HTERT RPE-1 (cell line): ENCODE data around the gene CEP57L1.
"Not testable (repeated sequence)": the region's sequence is repeated elsewhere in the genome, so short reads cannot be mapped to it uniquely, and the experiment has no call there.

Source experiments
- in situ Hi-C: fragments of 300-500 bp; cut with MboI; formaldehyde crosslinking; loops from 4 replicates; pipeline ENCODE4 v1.14.3; 2020; ENCODE audit warnings: low sequenced_read_pairs

CEP57L1 gene

GRCh38 chr6:109073344-109074132 is 21.8 kb upstream of the CEP57L1 start:
- in situ Hi-C loops: no loop called here

GRCh38 chr6:109074133-109074415 is 21.2 kb upstream of the CEP57L1 start:
- in situ Hi-C loops: no loop called here

- in situ Hi-C loops: no loop called here
Observed at GRCh38 chr6:109075934-109076333, 19.4 kb upstream of the CEP57L1 start.

DNA sequence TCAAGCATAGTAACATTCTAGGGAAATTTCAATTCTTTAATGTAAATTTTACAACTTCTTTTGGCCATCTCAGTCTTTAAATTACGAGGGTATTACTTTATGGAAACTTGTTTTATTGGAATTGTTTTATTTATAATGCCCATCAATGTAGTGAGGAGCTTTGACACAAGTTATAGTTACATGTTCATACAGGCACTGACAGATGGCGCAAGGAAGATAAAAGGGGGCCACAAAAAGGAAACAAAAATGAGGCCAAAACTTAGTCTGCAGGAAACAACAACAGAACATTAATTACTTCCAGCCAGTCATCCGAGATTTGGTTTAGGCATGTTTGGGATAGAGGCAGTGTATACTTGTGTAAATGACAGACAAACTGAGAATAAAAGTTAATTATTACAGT is 18.9 kb upstream of the CEP57L1 start:
- in situ Hi-C loops: no loop called here

DNA sequence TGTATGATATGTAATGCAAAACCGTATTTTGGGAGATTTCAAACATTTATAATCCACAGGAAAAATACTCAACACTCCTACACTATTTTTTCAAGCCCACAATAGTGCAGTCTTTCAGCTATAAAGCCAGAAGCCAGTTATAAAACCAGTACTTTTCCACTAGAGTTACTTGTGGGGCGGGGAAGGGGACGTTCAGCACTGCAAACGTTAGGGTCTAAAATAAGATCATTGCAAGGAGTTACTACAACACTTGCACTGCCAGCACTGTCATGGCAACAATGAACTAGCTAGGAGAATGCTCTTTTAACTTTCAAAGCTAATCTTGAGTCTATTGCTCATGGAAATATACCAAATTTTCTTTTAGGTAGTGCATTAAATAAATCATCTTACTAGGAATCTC is 15.3 kb upstream of the CEP57L1 start:
- in situ Hi-C loops: no loop called here

DNA sequence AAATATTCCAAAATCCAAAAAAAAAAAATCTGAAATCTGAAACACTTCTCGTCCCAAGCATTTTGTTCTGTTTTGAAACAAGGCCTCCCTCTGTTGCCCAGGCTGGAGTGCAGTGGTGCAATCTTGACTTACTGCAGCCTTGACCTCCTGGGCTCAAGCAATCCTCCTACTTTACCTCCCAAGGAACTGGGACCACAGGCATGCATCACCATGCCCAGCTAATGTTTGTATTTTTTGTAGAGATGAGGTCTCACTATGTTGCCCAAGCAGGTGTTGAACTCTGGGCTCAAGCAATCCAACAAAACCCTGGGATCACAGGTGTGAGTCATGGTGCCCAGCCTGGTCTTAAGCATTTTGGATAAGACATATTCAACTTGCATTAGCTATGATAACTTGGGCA is 14.3 kb upstream of the CEP57L1 start:
- in situ Hi-C loops: no loop called here

DNA sequence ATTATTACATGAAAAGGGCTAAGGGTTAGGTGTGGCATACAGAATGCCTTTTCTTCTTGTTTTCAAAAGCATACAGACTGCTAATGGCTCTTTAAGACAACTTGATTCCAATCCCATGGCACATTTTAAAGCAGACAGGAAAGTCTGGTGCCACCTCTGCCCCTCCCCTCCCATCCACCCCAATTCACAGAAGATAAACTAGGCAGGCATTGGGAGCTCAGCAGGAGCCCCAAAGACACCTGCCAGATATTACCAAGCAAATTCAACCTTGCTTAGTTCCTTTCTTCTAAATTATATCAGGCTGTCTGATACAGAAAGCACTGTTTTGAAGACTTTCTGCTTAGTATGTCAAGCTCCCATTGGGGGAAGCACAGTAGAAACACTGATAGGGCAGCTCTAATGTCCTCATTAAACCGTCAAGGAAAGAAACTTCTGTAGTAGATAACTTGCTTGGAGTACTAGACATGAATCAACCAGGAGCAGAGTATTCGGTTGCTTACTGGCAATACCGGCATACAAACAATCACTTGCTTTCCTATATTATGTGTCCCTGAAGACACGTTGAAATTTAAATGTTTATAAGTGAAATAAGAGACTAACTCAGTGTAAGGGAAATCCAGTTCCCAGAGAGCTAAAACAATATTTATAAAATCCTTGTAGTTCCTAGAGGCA is 13.7 kb upstream of the CEP57L1 start:
- in situ Hi-C loops: no loop called here

DNA sequence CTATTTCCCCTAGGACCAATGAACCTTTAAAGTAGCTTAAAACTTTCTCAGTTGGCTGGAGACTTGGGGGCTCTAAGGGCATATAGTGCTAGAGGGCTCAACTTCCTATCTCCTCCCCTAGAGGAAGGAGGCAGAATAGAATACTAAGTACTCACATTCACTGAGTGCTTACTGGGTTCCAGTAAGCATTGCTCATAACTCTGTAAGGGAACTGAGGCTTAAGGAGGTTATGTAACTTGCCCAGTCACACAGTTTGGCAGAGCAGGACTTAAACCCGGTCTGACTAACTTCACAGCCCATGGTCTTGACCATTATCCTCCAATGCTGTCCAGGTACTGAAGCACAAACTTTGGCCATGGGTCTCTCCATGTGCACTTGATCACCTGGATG is 13.1 kb upstream of the CEP57L1 start:
- in situ Hi-C loops: no loop called here

DNA sequence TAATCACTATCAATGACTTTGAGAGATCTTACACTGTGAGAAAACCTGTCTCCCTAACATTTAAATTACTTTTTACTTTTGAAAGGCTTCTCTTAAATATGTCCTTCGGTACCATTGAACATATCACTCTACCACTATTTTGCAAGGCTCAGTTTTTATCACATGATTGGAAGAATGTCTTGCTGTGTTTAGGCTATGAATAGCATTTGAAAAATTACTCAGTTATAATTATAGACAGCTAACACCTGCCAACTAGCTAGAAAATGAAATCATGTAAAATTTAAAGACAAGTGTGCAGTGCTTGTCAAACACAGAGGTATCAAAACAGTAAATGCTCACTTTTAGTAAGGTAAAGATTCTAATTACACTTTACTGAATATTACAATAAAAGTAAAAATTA is 11.7 kb upstream of the CEP57L1 start:
- in situ Hi-C loops: no loop called here

- in situ Hi-C loops: not testable (repeated sequence)
Observed at GRCh38 chr6:109084146-109084545, 11.2 kb upstream of the CEP57L1 start.

DNA sequence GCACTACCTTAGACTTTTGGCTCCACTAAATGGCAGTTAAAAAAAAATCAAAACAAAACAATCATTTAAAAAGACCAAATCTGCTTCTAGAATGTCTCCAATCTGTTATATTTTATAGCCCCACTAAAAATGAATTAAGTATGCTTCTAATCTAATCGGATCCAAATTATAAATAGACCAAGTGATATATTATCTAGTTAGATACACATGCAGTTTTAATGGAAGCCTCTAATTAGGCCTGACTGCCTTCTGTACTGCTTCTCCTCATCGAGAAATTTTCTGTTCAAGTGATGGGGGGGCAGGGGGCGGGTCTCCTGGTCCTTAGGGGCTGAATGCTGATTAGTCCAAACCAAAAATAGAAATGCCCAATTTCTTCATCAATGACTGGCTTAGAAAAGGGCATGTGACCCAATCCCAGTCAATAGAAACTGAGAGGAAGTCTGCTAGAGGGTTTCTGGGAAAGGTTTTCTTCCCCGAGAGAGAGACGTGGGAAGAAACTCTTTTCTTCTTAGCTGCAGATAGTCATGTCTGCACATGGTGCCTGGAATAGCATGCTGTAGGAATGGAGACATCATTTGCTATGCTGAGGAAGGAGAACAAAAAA is 7.5 kb upstream of the CEP57L1 start:
- in situ Hi-C loops: no loop called here

DNA sequence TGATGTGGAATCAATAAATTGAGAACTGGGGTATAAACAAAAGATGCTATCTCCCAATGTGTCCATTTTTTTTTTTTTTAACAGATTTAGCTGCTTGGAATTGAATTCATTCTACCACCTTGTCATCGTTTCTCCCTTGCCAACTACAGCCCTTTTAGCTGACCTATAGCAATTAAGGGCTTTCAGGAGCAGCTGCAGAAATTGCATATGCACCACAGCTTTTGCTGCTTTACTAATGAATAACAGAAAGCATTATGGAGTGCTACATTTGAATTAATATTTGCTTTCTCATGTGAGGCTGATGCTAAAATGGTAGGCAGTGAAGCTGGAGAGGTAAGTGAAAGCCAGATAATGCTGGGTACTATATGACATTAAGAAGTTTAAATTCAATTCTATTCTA is 6.3 kb upstream of the CEP57L1 start:
- in situ Hi-C loops: no loop called here

GRCh38 chr6:109091314-109092024 is 3.8 kb upstream of the CEP57L1 start:
- in situ Hi-C loops: no loop called here

GRCh38 chr6:109092074-109092473 is 3.2 kb upstream of the CEP57L1 start:
- in situ Hi-C loops: no loop called here

DNA sequence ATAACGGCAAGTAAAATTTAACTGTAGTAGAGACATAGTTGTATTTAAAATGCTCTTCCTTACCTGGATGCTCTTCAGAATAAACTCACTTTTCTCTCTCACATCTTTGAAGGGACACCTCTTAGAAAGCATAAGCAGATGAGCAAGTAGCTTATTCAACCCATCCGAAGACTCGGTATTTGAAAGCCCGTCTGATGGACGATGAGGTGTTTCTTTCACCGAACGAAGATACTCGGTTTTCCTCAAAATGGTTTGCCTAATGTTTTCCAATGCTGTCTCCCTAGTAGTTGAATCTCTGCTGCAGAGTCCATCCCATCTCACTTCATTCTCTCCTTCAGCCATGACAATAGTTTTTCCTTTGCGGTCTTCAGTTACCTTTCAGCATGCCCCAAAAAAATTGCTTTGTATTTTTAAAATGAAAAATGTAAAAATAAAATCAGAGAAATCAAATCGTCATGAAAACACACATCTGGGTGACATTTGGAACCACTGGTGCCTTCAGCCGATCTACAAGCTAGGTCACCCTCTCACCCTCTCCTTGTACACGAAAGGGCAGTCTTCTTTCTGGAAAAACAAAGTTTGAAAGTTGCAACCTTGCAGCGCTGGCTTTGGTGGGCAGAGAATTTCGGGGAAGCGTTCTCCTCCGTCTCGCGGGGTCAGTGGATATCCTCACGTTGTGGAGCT is 1.4 kb upstream of the CEP57L1 start:
- in situ Hi-C loops: no loop called here

GRCh38 chr6:109094416-109095035 is 781 bp upstream of the CEP57L1 start, which contains the start of gene SESN1:
TSS of gene SESN1 (minus strand) at chr6:109094846. CDS start at chr6:109094073, 773 bp downstream.
- in situ Hi-C loops: no loop called here

DNA sequence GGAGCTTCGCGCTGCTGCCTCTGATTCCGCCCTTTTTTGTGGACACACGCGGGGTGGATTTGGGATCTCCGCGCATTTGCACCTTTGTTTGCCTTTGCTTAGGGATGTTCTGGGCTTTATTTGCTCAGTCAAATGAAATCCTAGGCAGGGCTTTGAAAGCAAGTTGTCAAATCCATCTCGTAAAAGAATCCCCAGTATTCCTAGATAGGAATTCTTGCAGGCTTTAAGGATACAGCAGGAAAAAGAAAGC is 453 bp downstream of the CEP57L1 start:
- in situ Hi-C loops: no loop called here

GRCh38 chr6:109096208-109096607 is 901 bp downstream of the CEP57L1 start:
- in situ Hi-C loops: no loop called here

- in situ Hi-C loops: no loop called here
Observed at GRCh38 chr6:109097661-109098060, 2.4 kb downstream of the CEP57L1 start.

DNA sequence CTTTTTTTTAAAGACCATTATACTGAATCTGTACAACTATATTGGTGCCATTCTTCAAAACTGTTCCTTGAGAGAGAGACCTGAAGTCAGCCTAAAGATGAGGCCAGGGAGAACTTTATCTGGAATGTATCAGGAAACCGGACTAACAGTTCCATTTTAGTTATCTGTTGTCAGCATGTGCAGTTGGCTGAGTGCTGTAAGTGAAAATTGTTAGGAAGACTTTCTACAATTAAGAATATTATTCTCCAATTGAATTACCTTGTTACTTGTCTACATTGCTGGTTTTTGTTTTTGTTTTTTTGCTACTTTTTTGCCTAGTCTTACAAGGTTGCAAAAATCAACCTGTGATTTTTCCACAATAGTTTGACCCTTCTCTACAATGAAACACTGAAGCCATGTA is 7.5 kb downstream of the CEP57L1 start:
- in situ Hi-C loops: no loop called here

DNA sequence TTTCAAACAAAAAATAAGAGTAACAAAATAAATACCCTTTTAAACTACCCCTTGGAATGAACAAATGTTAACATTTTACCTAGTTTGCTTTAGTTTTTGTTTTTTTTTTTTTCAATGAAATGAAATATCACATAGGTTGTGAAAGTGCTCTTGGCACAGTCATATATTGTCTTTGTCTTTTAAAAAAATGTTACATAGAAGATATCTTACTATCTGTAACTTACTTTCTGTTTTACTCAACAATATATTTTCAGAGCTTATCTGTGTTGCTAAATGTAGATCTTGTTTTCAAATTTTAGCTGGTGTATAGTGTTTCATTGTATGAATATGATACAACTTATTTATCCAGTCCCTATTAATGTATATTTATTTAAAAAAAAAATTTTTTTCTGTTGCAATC is 8.6 kb downstream of the CEP57L1 start:
- in situ Hi-C loops: no loop called here
